Suprapubic skin (tissue), 3 donors: ENCODE measurements around the gene MAP3K15.

Experiments
- CTCF ChIP-seq, 2 donors: fragments of 200-600 bp in 1 of 2; fragments of 450-650 bp in 1 of 2; sonication (generic) in 1 of 2; IDR thresholded peaks; one replicate each; pipeline ENCODE4 v1.5.1; 2016 to 2019; ENCODE audit warnings: antibody characterized with exemption in 2 of 2, mild to moderate bottlenecking in 1 of 2, moderate library complexity in 1 of 2
- POLR2A ChIP-seq, 2 donors: fragments of 450-650 bp; IDR thresholded peaks; one replicate each; pipeline ENCODE4 v1.6.1; 2017; ENCODE audit warnings: antibody characterized with exemption in 2 of 2, mild to moderate bottlenecking in 2 of 2, moderate library complexity in 2 of 2

GRCh38 chrX:19541931-19542330 is 26.6 kb upstream of the MAP3K15 start:
- no peak for TF ChIP-seq POLR2A (IDR thresholded peaks at IDR 0.05)
- no peak for TF ChIP-seq CTCF (IDR thresholded peaks at IDR 0.05)
